ENCODE data around the gene BTK. TPM values are rescaled to one million over a fixed set of nuclear protein-coding genes. Genes with fewer than 3 reads are reported as not detected.
"Not testable (repeated sequence)": the region's sequence is repeated elsewhere in the genome, so short reads cannot be mapped to it uniquely, and the experiment has no call there.

BTK gene
- total RNA-seq, 2 experiments from 2014 or later: 0.85 to 1.1 TPM

DNA sequence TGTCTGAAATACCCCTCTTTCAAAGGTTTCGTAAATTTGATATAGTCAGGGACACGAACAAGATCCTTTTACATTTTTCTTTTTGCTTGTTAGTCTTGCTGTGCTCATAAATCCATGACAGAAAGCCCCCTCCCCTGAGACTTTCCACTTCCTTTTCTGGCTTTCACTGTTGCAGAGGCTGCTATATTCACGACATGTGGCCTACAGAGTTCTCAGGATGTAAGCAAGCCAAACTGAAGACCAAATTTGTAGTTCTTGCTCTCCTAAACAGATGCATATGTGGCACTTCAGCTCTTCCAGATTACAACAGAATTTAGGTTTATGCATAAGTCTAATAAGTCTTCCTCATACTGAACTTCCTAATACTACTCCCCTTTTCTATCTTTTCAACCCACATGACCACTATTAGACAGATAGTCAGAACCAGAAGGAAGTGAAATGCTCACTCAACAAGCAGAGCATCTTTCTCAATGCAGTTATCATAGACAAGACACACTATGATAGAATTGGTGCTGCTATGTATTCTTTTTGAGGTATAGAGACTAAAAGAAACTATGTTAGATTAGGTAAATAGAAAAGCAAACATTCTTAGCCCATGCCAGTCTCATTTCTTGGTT is 15.0 kb downstream of the BTK start:
- H3K27me3 Mint-ChIP-seq: no peaks in the 10 kb centered on the region
- H3K27ac Mint-ChIP-seq: no peak overlapping the region
- H3K36me3 Mint-ChIP-seq: no peaks in the 10 kb centered on the region
- DNase-seq: no peak
- H3K9me3 Mint-ChIP-seq: no peaks in the 10 kb centered on the region
- no peaks in the 10 kb centered on the region for H3K4me1 Mint-ChIP-seq
- H3K4me3 Mint-ChIP-seq: no peak overlapping the region

DNA sequence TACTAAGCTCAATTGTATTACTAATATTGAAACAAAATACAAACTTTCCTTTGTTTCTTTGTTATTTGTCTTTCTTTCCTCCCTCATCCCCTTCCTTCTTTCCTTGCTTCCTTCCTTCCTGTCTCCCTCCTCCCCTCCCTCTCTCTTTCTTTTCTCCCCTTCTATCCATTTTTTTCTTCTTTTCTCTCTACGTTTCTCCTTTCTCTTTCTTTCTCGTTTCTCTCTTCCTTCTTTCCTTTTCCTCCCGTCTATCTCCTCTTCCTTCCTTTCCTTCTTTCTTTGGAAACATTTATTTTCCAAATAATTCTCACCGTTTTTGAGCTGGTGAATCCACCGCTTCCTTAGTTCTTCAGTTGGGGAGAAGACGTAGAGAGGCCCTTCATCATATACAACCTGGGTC is 16.3 kb downstream of the BTK start:
- H3K4me3 Mint-ChIP-seq: no peak overlapping the region
- H3K27ac Mint-ChIP-seq: no peak overlapping the region
- H3K4me1 Mint-ChIP-seq: no peaks in the 10 kb centered on the region
- no peaks in the 10 kb centered on the region for H3K9me3 Mint-ChIP-seq
- no peak for DNase-seq
- H3K27me3 Mint-ChIP-seq: no peaks in the 10 kb centered on the region
- no peaks in the 10 kb centered on the region for H3K36me3 Mint-ChIP-seq

DNA sequence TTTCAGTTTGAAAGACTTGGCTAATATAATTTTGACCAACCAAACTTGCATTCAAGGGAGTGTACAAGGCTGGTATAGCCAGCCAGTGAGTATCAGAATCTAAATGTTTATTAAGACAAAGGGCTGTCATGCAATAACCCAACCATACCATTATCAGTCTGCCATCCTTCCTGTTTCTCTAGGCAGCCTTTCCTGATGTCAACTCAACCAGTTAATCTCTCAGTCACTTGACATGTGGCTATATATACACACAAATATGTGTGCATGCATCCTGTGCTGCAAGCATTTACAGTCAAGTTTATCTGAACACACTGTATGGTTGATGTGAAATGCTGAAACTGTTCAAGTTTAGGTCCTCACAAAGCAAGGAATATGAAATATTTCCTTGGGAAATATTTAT is 17.2 kb downstream of the BTK start:
- Mint-ChIP-seq H3K4me1 (no peaks in the 10 kb centered on the region), H3K4me3 (no peak overlapping the region), H3K27ac (no peak overlapping the region), H3K27me3 (no peaks in the 10 kb centered on the region), H3K36me3 (no peaks in the 10 kb centered on the region), H3K9me3 (no peaks in the 10 kb centered on the region)
- DNase-seq: no peak

DNA sequence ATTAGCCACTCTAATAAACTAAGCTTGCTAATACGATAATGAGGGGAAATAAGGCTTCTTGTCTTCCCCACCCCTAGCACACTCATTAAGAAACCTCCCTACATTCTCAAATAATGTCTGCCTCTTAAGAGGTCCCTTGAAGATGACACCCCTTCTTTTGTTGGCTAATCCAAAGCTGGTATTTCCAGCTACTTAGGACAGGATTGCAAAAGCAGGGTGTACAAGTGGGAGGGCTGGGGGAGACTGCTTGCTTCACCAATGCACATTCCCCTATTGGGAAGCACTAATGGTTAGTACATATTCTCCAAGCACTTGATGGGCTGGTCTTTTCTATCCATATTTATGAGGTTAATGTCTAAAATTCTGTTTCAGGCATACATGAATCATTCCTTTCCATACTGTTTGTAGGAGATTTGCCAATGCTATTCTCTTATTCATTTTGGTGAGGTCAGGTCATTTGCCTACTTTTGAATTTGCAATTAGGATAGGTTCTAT is 20.6 kb downstream of the BTK start:
- H3K27me3 Mint-ChIP-seq: no peaks in the 10 kb centered on the region
- H3K27ac Mint-ChIP-seq: no peak overlapping the region
- no peaks in the 10 kb centered on the region for H3K36me3 Mint-ChIP-seq
- H3K9me3 Mint-ChIP-seq: no peaks in the 10 kb centered on the region
- H3K4me3 Mint-ChIP-seq: no peak overlapping the region
- no peak for DNase-seq
- no peaks in the 10 kb centered on the region for H3K4me1 Mint-ChIP-seq

DNA sequence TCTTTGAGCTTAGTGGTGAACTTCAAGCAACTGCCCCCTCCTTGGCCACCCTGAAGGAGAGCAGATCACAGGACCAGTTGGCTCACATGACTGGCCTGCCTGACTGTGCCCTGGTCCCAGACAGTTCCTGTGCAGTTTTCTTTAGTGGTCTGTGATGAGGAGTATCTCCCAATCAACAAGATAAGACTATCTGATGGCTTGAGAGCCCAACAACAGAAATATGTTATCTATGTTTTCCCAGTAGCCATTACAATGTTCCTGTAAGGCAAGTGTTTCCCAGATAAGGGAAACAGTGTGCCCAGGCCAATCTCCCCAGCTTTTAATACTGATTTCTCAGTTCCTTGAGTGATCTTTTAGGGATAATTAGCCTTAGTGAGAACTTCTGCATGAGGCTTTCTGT is 23.2 kb downstream of the BTK start:
- no peaks in the 10 kb centered on the region for H3K9me3 Mint-ChIP-seq
- H3K27me3 Mint-ChIP-seq: no peaks in the 10 kb centered on the region
- no peak overlapping the region for H3K4me3 Mint-ChIP-seq
- no peaks in the 10 kb centered on the region for H3K36me3 Mint-ChIP-seq
- H3K4me1 Mint-ChIP-seq: peaks cover 3% of the 10 kb centered on the region
- no peak overlapping the region for H3K27ac Mint-ChIP-seq
- no peak for DNase-seq

DNA sequence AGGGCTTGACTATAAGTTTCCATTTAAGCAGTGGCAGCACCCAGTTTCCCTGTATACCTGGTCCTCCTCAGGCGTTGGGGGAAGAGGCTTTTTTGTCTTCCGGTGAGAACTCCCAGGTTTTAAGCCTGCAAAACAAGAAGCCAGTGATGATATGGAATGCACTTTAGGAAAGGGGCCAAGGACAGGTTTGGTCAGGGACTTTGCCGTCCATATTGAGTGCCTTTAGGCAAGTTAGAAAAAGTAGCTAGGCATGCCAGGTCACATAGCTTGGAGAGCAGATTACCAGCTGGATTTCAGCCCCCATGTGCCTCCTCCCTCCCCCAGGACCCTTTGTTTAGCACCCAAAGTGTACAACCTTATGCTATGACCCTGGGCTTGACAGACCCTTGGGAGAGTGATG is 23.9 kb downstream of the BTK start:
- no peak overlapping the region for H3K4me3 Mint-ChIP-seq
- peaks cover 2% of the 10 kb centered on the region for H3K27me3 Mint-ChIP-seq
- no peaks in the 10 kb centered on the region for H3K9me3 Mint-ChIP-seq
- DNase-seq: no peak
- peaks cover 3% of the 10 kb centered on the region for H3K4me1 Mint-ChIP-seq
- H3K27ac Mint-ChIP-seq: no peak overlapping the region
- H3K36me3 Mint-ChIP-seq: no peaks in the 10 kb centered on the region

DNA sequence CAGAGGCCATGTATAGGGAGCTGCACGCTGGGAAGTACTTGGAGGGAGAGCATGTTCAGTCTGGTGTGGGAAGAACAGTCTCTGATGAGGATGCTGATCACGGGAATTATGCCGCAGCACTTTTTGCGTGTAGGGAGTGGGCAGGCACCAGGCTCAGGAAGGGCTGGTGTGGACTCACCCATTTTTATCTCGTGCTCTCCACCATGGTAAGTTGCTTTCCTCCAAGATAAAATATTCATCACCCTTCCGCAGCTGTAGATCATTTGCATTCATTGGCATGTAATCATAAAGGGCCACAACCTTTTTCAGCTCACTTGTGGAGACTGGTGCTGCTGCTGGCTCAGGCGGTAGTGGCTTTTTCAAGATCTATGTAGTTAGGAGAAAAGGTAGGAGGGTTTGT is 25.6 kb downstream of the BTK start:
- Mint-ChIP-seq H3K27me3 (peaks cover 3% of the 10 kb centered on the region), H3K9me3 (no peaks in the 10 kb centered on the region), H3K4me3 (no peak overlapping the region), H3K4me1 (peaks cover 3% of the 10 kb centered on the region), H3K27ac (no peak overlapping the region), H3K36me3 (no peaks in the 10 kb centered on the region)
- DNase-seq: no peak

DNA sequence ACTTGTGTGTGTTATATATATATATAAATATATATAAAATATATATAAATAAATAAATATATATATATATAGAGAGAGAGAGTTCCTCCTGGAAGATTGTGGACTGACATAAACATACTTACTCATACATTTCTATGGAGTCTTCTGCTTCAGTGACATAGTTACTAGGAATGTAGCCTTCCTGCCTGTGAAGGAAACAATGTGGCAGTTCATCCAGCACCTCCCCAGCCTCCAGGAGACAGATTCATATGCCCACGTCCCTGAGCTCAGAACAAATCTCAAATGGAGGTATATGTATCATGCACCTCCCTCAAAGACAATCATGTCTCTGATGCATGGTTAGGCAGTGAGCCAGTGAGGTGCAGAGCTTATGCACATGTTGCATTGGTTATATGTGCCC is 26.0 kb downstream of the BTK start:
- Mint-ChIP-seq H3K36me3 (no peaks in the 10 kb centered on the region), H3K4me3 (no peak overlapping the region), H3K27me3 (peaks cover 3% of the 10 kb centered on the region), H3K27ac (no peak overlapping the region), H3K4me1 (peaks cover 3% of the 10 kb centered on the region), H3K9me3 (no peaks in the 10 kb centered on the region)
- no peak for DNase-seq

DNA sequence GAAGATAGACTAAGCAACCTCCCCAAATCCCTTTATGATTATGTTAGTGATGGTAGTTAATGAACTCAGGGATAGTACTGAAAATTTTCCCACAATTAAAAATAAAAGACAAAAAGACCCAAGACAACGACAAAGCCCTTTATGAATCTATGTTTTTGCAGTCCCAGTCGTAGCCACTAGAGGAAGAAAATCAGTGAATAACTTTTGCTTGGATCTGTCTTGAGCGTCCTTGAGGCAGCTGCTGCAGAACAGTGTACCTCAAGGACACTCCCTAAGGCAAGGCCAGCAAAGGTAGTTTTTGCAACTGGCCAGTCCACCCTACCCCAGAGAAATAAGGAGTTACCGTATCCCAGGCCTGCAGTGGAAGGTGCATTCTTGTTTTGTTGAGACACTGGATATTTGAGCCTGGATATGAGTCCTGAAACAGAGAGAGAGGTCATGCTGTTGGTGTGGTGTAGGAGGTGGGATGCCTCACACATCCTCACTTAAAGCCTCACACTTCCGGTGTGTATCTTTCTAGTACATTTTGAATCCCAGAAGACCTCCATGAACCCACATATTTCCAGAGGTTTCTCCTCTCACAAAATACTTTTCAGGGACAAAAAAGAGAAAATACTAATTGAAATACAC is 28.7 kb downstream of the BTK start:
- DNase-seq: no peak
- H3K4me1 Mint-ChIP-seq: peaks cover 3% of the 10 kb centered on the region
- peaks cover 3% of the 10 kb centered on the region for H3K27me3 Mint-ChIP-seq
- no peak overlapping the region for H3K27ac Mint-ChIP-seq
- no peaks in the 10 kb centered on the region for H3K9me3 Mint-ChIP-seq
- no peaks in the 10 kb centered on the region for H3K36me3 Mint-ChIP-seq
- H3K4me3 Mint-ChIP-seq: no peak overlapping the region

DNA sequence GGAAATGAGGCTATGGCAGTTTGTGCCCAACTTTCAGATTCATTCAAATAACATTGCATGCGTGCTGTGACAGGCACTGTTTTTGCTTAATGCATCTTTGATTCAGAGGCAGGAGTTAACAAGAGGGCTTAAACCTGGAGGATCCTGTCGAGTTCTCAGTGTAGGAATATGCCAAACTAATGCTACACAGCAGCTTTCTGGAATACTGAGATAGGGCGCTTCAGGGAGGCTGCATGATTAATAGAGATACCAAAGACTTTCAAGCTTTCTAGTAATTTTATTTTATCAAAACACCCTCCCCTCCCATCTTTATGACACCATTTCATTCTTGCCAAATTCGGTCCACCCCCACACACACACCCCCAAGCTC is 36.8 kb downstream of the BTK start:
- Mint-ChIP-seq H3K27me3 (no peaks in the 10 kb centered on the region), H3K27ac (peak overlapping the region; percentile 93), H3K36me3 (peaks cover 18% of the 10 kb centered on the region), H3K9me3 (no peaks in the 10 kb centered on the region), H3K4me1 (peaks cover 5% of the 10 kb centered on the region), H3K4me3 (peak overlapping the region; percentile 90)
- no peak for DNase-seq

DNA sequence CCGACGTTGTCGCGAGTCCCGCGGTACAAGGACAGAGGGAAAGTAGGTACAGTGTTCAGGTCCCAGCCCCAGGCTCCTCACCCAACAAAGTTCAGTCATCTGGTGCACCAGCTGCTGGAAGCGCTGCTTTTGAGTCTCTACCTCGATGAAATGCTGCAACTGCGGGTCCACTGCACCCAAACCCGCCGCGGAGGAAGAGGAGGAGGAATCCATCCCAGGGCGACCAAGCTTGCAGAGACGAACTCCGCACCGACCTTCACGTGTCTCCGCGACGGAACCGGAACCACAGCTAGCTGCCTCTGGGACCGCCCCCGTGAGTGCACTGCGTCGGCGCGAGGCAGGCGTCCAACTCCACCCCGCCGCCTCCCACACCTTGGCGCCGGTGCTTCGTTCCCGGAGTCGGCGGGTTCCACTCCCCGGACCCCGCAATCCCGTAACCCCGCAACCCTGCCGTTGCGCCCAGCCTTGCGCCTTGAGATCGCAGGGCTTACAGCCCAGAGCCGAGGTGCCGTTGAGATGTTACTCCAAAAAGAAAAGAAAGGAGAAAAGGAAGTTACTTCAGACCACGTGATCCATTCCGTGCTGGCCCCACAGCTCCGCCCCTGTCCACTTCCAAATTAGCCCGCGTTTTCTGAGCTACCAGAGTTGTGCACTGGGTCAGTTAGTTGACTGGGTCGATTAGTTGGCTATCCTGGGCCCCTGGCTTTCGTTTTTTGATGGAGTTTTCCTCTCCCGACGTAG is 37.4 kb downstream of the BTK start, which contains the start of gene TIMM8A:
TSS of gene TIMM8A (minus strand) at position 291 of the 741 bp plus-strand sequence. CDS start at position 213, 78 bp downstream.
- DNase-seq: peak; percentile 83
- Mint-ChIP-seq H3K9me3 (no peaks in the 10 kb centered on the region), H3K4me3 (peak within 1 kb of the TSS; percentile 90), H3K36me3 (peaks cover 21% of the 10 kb centered on the region), H3K27ac (peak within 1 kb of the TSS; percentile 93), H3K27me3 (no peaks in the 10 kb centered on the region), H3K4me1 (peaks cover 6% of the 10 kb centered on the region)

DNA sequence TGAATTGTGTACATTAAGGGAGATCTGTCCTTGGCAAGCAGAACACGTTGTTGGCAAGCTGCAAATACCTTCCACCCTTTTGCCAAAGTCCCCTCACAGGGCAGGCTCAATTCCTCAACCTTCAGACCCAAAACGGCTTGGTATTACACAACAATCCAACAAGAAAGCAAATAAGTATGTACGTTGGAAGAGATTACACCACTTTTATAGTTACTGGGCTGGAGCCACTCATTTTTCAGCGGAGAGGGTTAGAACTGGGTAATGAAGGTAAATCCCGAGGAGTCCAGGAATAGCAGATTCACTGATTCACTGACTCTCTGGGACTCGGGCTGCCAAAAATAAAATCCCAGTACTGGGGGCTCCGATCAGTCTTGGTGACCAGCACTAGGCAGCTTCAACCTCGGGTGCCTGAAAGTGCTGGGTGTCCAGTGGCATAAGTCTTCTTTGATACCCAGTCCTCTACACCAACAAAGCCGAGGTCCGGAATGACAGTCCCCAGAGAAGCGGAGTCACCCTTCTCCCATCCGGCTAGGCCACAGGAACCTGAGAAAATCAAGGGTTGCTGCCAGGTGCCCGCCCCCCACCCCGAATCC is 38.0 kb downstream of the BTK start:
- Mint-ChIP-seq H3K4me3 (peak overlapping the region; percentile 90), H3K27ac (peak overlapping the region; percentile 93), H3K36me3 (peaks cover 21% of the 10 kb centered on the region), H3K4me1 (peaks cover 6% of the 10 kb centered on the region), H3K27me3 (no peaks in the 10 kb centered on the region), H3K9me3 (no peaks in the 10 kb centered on the region)
- DNase-seq: no peak

DNA sequence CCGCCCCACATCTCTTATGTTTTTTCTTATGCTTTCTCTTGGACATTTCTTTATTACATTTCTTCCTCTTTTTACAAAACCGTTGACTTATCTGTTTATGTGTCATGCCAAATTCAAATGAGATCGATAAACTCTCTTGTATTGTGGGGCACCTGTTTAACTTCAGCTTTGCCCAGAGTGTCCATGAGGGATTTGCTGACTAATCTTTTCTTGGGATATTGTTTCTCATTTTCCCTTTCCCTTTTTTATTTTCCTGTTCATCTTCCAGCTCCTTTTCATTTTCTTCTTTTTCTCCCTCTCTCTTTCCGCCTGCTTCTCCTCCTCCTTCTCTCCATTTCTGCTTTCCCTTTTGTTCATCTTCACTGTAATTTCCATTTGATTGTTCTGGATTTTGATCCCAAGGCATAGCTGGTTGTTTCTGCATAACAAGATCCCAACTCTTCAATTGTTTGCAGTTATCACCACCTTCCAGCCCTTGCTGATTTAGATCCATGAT is 48.2 kb downstream of the BTK start:
- DNase-seq: no peak
- no peak overlapping the region for H3K27ac Mint-ChIP-seq
- no peaks in the 10 kb centered on the region for H3K27me3 Mint-ChIP-seq
- no peak overlapping the region for H3K4me3 Mint-ChIP-seq
- peaks cover 13% of the 10 kb centered on the region for H3K36me3 Mint-ChIP-seq
- H3K9me3 Mint-ChIP-seq: peaks cover 4% of the 10 kb centered on the region
- peaks cover 4% of the 10 kb centered on the region for H3K4me1 Mint-ChIP-seq

DNA sequence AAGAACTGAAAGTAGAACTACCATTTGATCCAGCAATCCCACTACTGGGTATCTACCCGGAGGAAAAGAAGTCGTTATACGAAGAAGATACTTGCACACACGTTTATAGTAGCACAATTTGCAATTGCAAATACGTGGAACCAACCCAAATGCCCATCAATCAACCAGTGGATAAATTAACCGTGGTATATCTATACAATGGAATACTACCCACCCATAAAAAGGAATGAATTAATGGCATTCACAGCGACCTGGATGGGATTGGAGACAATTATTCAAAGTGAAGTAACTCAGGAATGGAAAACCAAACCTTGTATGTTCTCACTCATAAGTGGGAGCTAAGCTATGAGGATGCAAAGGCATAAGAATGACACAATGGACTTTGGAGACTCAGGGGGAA is 51.7 kb downstream of the BTK start:
- not testable (repeated sequence) for H3K27me3 Mint-ChIP-seq, H3K36me3 Mint-ChIP-seq, DNase-seq, H3K9me3 Mint-ChIP-seq, H3K27ac Mint-ChIP-seq, H3K4me3 Mint-ChIP-seq, H3K4me1 Mint-ChIP-seq

DNA sequence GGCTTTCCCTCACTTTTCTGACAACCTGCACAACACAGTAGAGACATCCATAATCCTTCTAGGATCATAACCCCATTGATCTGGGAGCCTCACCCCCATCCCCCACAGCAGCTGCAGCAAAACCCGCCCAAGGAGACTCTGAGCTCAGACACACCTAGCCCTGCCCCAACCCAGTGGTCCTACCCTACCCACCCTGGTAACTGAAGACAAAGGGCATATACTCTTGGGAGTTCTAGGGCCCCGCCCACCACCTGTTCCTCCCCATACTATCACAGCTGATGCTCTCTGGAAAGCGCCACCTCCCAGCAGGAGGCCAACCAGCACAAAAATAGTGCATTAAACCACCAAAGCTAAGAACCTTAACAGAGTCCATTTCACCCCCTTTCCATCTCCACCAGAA is 59.4 kb downstream of the BTK start:
- not testable (repeated sequence) for H3K36me3 Mint-ChIP-seq, H3K4me3 Mint-ChIP-seq, H3K9me3 Mint-ChIP-seq, H3K27me3 Mint-ChIP-seq, H3K4me1 Mint-ChIP-seq, DNase-seq, H3K27ac Mint-ChIP-seq

All from activated naive CD8-positive, alpha-beta T cell treated with anti-CD3 and anti-CD28 coated beads for 36 hours (primary cell).